Hematopoietic multipotent progenitor cell treated with erythropoietin and hydrocortisone succinate and interleukin-3 and kit ligand, for 17 days (in vitro differentiated cells): ENCODE data around the gene FBXO3.
A peak's percentile ranks its signal among the peaks of the same experiment; 100 is the strongest.
"Not testable (repeated sequence)": the region's sequence is repeated elsewhere in the genome, so short reads cannot be mapped to it uniquely, and the experiment has no call there.

ENCODE experiments used
- DNase-seq: peaks from one replicate; pipeline ENCODE4 v3.0.0-alpha.2; 2015; ENCODE audit warnings: low spot score

The FBXO3 gene, protein sequence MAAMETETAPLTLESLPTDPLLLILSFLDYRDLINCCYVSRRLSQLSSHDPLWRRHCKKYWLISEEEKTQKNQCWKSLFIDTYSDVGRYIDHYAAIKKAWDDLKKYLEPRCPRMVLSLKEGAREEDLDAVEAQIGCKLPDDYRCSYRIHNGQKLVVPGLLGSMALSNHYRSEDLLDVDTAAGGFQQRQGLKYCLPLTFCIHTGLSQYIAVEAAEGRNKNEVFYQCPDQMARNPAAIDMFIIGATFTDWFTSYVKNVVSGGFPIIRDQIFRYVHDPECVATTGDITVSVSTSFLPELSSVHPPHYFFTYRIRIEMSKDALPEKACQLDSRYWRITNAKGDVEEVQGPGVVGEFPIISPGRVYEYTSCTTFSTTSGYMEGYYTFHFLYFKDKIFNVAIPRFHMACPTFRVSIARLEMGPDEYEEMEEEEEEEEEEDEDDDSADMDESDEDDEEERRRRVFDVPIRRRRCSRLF

DNA sequence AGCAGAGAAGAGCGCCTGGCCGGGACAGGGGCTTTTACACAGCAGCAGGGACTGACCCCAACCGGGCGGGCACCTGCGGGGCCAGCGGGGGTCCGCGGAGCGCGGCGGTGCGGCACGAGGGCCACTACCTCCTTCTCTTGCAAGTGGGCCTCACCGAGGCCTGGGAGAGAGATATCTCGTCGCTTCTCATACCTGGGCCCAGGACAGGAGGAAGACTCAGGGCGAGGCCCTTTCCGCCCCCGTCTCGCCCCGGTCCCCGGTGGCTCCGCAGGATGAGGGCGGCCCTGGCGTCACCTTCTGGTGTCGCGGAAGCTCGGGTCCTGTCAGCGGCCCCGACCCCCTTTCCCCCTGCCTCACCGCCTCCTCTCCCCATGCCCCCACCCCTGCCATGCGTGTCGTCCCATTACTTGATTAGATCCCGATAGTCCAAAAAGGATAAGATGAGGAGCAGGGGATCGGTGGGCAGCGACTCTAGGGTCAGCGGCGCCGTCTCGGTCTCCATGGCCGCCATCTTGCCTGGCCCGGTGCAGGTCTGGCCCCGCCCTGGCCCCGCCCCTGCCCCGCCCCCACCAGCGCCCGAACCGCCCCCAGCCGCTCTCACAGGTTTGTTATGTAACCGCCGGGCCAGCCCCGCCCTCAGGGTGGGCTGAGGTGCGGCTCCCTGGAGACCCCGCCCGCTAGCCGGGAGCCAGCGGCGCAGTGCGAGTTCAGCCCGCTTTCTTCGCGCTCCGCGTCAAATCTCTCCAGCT, at the start of gene FBXO3:
FBXO3 (minus strand) TSS at position 534 of the 749 bp plus-strand sequence; CDS start at position 511, 23 bp downstream.
- peak; percentile 89 for DNase-seq

DNA sequence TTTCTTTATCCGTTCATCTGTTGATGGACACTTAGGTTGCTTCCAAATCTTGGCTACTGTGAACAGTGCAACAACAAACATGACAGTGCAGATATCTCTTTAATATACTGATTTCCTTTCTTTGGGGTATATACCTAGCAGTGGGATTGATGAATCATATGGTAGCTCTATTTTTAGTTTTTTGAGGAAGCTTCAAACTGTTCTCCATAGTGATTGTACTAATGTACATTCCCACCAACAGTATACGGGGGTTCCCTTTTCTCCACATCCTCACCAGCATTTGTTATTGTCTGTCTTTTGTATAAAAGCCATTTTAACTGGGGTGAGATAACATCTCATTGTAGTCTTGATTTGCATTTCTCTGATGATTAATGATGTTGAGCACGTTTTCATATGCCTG, 48.7 kb upstream of the FBXO3 start:
- not testable (repeated sequence) for DNase-seq

DNA sequence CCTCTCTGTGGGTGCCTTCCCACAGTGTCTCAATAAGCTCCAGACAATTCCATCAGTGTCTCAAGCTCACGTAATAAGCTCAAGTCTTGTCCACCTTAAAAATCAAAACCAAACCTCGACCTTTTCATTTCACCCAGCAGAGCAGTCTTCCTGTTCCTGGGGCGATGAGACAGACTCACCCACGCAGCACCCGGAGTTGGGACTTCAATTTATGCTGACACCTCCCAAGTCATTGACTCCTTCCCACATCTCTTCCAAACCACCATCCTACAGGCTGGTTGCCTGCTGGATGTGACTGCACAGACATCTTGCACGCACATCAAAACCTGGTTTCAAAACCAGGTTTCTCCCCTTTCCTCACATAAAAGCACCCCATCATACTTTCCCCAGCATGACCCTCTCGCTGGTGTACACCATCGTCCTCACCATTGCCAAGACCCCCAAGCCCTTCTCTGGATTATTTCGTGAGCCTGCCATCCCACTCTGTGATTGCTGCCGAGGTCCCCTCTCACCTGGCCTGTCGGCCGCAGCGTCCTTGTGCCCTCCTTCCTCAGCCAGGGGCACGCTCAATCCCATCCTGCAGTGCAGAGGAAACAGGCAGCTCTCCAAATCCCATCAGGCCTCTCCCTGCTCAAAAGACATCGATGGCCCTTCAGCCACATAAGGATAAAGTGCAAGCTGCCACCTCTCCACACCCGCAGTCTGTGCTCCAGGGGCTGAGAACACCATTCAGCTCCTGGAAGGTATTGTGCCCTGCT, 45.1 kb upstream of the FBXO3 start:
- DNase-seq, result no peak

DNA sequence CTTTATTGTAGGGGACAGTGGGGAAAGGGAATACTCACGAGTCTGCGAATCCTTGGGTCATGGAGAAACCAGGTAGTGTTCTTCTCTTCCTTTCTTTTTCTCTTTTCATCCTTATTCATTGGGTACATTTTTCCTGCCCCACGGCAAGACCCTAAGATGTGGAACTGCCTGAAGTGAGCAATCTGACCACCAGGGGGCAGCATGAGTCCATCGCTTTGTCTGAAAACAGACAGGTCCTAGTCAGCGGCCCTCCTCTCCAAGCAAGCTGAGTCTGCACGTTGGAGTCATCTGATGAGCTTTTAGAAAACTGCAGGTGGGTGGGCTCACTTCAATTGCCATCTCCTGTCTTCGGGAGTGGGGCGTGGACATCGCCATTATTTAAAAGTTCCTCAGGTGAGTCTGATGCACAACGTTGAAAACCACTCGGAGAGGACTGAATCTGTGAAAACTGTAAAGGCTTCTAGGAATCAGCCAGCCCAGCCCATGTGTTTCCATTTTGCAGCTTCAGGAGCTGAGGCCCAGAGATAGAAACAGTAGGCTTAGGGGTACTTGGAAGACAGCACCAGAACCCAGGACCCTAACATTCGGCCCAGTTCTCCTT, 34.0 kb upstream of the FBXO3 start:
- DNase-seq, result peak; percentile 85

DNA sequence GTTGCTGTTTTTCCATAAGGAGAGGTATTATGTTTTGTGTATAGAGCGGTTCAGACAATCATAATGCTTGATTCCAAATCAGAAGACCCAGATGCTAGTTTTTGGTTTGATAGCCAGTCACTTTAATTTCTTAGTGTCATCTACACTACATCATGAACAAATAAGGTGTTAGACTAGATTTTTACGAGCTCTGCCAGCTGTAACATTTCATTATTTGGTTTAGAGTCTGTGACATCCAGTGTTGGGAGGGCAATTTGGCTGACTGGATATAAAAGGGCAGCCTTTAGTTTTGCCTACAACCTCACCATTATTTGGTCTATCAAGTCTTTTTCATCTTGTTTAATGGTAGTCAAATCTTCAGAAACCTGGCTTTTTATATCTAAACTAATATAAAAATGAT, 30.2 kb upstream of the FBXO3 start:
- DNase-seq, result no peak

DNA sequence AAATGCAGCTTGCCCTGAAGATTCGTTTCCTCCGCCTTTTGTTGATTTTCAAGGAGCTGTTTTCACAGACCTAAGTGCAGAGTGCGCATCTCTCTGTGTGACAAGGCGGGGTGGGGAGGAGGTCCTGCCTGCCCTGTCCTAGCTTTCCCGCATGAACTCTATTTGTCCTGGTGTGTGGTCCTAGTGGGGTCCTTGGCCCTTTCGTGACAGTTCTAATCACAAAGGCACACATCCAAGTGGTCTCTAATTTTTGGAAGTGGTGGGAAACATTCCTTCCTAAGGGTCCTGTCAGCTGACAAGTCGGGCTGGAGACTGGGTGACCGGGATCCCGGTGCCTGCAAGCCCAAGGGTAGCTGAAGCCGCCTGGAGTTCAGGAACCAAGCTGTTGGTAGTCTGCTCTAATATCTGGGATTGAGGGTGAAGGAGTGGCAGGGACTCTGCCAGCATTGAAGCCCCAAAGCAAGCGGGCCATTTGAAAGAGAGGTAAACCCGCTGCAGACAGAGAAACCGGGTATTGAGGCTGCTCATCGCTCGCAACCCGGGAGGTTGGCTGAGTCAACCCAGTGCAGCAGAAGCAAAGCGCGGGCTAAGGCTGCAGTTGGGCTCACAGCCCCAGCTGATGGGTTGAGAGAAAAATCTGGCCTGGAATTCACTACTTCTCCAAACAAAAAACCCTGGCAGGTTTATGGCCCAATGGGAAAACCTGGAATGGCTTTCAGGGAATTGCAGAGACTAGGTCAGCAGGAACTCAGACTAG, 28.1 kb upstream of the FBXO3 start:
- DNase-seq, result no peak

DNA sequence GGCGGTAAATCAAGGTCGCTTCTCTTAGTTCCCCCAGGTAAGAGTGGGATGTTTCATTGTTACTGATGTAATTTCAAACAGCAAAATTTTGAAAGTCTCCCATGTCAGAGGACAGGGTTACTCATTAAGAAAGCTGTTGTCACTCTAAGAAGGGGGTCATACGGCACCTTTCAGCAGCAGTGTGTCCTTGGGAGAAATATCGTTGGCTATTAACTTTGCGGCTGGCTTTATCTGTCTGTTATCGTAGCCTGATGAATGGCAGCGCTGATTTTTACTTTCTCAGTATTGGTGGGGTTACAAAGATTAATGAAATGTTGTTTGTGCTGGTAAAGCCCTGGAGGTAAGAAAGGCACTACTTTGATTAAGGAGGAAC, 27.5 kb upstream of the FBXO3 start:
- DNase-seq, result no peak

DNA sequence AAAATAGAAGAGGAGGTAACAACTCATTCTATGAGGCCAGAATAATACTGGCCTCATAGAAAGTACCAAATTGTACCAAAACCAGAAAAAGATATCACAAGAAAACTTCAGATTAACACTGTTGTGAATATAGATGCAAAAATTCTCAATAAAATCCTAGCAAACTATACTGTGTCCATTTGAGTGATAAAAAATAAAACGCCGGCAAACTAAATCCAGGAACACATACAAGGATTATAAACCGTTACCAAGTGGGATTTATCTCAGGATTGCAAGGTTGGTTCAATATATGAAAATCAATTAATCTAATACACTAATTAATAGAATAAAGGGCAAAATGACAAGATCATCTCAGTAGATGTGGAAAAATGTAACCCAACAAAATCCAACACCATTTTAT, 23.6 kb upstream of the FBXO3 start:
- no peak for DNase-seq

DNA sequence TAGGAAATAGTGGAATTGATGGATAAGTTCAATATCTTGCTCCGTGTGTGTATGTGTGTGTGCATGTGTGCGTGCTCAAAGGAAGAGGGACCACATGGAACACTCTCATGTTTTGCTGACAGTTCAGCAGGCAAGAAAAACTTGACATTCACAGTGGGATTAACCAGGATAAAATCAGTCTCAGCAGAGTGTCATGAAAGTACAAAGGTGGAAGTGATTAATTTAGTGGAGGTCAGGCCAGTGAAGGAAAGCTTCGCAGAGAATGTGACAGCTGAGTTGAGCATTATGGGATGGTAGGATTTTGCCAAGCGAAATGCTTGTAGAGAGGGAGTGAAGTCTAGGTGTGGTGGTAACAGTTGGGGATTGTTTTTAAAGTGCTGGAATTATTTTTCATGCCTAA, 15.7 kb upstream of the FBXO3 start:
- DNase-seq, result no peak

DNA sequence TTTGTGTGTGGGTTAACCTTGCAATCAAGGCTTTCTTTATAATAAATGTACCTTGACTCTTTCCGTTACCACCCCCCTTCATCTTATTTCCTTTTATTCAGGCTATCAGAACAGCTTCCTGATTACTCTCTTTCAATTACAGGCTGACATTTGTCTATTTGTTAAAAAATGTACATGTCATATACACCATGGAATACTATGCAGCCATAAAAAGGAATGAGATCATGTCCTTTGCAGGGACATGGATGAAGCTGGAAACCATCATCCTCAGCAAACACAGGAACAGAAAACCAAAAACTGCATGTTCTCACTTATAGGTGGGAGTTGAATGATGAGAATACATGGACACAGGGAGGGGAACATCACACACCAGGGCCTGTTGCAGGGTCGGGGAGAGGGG, 13.8 kb upstream of the FBXO3 start:
- DNase-seq, result not testable (repeated sequence)

DNA sequence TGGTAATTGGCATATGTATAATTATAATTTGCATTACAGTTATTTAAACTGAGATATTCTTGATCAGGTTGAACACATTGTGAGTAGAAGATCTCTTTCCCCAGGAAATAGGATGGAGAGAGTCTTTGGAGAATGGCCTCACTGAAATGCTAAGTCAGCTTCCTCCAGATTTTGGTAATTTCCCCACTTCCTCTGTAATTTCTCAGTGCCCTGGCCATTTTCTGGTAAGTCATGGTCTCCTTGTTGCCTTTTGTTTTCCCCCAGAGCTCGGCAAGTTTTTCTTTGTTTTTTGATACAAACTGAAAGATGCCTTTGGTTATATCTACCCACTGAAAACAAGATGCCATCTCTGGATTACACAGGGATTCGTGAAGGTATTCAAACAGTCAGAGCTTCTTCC, 12.8 kb upstream of the FBXO3 start:
- no peak for DNase-seq

DNA sequence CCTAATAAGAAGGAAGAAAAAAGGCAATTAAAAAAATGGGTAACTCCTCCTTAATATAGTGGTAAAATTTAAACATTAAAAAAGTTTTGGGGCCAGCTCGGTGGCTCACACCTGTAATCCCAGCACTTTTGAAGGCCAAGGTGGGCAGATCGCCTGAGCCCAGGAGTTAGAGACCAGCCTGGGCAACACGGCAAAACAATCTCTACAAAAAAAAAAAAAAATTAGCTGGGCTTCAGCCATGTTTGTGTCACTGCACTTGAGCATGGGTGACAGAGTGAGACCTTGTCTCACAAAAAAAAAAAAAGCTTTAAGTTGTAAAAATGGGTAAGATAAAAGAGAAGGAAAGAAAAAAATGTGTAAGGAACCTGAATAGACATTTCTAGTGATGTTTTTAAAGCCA, 11.3 kb upstream of the FBXO3 start:
- no peak for DNase-seq

DNA sequence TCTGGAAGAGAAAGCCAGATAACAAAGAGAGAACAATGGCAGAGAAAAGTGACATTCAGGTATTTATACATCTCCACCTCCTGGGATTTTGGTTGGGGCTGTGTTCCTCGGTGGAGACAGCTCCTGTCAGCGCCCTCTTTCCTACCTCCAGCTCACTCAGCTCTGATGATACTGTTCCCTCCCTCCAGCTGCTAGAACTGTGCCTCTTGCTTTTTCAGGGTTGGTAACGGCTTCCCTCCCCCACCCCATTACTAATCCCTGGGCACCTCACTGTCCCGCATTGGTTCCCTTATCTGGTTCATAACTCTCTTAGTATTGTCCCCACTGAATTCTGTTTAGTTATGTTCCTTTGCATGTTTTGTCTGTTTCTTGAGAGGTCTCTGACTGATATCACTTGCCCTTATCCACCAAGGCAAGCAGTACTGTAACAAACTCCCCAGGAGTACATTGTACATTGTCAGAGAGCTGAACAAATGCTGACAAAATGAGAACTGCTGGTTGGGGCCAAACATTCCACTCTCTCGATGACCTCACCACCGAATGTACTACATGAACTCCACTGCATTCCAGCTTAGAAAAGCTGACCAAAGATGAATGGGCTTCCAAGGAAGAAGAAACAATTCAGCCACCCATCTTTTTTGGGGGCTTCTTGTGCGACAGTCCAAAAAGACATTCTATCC, 5.7 kb upstream of the FBXO3 start:
- no peak for DNase-seq

DNA sequence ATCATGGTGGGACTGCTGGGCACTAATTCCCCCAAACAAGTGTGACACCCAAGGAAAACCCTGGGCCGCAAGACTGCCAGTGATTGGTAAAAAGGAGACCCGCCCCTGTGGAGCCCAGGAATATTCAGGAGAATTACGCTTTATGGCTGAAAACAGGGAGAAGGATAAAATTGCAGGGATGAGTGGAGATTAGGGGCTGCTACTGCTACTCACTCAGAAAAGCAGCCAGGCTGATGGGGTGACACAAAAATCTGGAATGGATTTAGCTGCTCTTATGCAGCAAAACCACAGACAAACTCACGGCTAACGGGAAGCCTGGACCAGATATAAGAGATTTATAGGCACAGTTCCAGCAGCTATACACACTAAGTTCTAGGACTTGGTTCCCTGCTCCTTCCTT, 4.4 kb upstream of the FBXO3 start:
- DNase-seq, result no peak

DNA sequence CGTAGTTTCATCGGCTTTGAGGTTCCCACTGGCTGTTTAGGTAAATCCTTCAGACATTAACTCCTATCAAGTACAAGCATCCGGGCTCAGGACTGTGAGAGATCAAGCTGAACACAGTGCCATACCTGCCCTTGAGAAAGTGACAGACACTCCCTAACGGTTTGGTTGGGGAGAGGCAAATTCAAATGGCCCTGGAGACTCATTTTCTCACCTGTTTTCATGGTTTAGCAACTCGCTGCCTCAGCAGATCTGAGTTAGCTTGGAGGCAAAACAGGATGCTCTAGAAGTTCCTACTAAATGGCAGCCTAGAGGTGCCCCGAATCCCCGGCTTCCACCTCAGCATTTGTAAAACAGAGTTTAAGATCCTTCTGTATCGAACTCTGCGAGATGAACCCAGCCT, 3.6 kb upstream of the FBXO3 start:
- DNase-seq, result no peak

DNA sequence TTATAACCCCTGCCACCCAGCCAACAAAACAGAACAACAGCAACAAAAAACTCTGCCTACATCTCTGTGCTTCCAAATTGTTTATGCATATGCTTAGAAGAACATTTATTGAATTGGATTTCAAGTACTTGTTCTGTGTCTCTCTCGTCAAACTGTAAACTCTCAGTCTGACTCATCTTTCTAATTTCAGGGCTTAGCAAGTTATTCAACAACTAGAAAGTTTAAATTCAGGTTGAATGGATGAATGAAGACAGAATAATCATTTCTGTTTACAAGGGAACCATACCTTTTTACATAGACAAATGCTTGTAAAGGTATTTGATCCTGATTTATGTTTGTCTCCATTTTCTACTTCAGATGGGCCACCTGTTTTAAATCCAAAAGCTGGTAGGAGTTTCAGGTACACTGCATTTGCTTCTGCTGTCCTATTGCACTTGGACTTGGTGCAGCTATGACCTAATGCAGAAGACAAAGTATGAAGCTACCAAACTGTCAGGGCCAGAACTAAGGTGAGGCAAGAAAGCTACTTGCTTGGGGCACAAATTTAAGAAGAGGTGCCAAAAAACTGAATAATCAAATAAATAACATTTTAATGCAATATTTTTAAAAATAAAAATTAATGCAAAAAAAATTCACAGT, 1.6 kb upstream of the FBXO3 start:
- no peak for DNase-seq

DNA sequence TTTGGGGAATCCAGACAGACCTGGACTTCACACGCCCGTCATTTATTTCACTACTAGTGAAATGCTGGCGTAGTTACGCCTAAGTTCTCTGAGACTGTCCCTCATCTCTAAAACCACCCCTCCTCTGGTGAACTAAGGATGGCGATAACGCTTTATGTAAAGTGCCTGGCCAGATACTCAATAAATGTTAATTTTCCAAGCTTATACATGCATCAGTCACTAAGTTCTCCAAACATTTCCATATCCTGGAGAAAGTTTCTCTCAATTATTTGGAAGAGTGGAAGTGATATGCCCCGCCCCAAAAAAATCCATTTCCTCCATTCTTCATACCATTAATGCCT, 1.1 kb upstream of the FBXO3 start:
- no peak for DNase-seq

DNA sequence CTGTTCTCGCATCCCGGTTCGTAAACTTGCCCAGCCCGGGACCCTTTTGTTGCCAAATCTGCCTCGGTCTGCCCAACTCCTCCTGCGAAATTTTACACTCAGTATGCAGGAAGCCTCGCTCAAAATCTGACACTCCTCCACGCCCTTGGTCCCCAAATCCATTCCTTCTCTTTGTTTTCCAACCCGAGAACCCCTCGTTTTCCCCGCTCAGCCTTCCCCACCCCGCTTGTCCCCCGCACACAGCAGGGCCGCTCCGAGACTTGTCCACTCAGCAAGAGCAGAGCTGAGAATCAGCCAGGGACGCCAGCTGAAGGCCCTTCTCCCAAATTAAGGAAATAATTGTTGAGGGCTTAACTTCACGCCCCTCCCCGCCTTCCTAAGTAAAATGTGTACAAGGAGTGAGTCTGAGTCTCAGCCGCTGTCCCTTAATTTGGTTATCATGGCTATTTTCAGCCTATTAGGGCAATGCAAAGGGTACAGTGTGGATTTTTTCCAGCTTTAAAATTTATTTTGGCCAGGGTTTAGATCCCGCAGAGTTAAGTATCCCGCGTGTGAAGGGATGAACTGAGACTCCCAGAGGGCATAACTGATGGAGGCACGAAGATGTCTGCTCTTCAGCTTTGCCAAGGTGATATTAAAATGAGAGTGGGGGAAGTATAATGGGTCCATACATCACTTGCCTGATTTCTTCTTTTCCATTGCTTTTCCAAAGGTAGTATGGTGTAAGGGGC, 581 bp upstream of the FBXO3 start:
- no peak for DNase-seq

DNA sequence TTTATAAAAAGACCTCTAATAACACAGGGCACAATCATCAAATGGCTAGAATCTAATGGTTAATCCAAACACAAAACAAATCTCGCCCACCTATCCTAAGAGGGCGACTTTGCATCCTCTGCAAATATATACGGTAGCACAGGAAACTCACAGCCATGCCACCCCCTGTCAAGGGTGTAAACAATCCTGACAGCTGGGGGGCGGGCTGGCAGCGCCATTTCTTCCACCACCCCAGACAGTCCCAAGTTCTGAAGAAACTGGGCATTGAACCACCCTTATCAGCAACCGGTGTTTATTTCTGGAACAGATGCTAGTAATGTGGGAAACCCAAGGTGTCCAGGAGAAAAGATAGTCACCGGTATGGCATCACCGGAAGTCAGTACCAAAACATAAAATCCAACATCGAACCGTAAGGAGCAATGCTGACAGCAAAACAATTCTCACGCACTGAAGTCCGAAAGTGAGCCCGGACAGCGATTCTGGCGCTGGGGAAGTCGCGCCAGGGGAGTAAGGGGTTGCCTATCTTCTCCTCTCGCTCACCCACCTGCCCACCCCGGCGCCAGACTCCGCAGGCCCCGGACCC, 825 bp downstream of the FBXO3 start:
- peak; percentile 57 for DNase-seq

DNA sequence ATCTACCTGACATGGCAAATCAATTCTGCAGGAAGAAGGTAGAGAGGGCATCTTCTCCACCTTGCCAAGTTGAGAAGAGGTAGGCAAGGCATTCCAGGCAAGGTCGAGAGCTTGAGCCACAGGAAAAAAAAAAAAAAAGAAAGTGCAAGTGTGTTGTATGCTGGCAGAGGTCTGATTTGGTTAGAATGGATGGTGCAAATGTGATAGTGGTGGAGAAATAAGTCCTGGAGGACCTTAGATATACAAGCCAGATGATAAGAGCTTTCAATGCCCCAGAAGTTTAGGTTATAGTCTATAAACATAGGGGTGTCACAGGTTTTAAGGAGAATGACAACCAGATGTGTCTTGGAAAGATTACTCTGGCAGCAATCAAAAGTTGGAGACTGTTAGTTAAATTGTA, 1.4 kb downstream of the FBXO3 start:
- peak; percentile 36 for DNase-seq
